GM12873 (cell line): ENCODE measurements around the gene TACR2.

ENCODE experiments used
- TF ChIP-seq, protein P1 (sequence below): IDR thresholded peaks from 2 replicates; pipeline ENCODE4 v1.5.1; 2012; ENCODE audit warnings: low read depth, mild to moderate bottlenecking, moderate library complexity, low read length, control low read depth; ENCODE audit not compliant: insufficient read depth; ENCODE audit errors: missing control alignments

The TACR2 gene

DNA sequence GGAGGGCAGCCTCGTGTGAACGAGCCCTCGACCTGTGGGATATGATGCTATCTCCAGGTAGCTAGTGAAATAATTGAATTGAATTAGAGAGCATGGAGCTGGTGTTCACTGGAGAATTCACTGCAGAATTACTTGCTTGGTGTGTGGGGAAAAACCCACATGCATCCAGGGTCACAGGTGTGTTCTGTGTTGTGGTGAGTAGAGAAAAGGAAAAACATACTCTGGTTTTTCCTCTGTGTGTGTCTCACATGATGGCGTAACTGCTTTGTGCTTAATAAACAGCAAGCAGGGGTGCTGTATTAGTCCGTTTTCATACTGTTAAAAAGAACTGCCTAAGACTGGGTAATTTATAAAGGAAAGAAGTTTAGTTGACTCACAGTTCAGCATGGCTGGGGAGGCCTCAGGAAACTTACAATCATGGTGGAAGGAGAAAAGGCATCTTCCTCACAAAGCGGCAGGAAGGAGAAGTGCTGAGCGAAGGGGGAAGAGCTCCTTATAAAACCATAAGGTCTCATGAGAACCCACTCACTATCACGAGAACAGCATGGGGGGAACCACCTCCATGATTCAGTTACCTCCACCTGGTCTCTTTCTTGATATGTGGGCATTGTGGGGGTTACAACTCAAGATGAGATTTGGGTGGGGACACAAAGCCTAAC is 62.6 kb downstream of the TACR2 start:
- TF ChIP-seq, protein P1, sequence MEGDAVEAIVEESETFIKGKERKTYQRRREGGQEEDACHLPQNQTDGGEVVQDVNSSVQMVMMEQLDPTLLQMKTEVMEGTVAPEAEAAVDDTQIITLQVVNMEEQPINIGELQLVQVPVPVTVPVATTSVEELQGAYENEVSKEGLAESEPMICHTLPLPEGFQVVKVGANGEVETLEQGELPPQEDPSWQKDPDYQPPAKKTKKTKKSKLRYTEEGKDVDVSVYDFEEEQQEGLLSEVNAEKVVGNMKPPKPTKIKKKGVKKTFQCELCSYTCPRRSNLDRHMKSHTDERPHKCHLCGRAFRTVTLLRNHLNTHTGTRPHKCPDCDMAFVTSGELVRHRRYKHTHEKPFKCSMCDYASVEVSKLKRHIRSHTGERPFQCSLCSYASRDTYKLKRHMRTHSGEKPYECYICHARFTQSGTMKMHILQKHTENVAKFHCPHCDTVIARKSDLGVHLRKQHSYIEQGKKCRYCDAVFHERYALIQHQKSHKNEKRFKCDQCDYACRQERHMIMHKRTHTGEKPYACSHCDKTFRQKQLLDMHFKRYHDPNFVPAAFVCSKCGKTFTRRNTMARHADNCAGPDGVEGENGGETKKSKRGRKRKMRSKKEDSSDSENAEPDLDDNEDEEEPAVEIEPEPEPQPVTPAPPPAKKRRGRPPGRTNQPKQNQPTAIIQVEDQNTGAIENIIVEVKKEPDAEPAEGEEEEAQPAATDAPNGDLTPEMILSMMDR, result no peak
